ENCODE measurements around the gene ABCA13.

Gene ABCA13

DNA sequence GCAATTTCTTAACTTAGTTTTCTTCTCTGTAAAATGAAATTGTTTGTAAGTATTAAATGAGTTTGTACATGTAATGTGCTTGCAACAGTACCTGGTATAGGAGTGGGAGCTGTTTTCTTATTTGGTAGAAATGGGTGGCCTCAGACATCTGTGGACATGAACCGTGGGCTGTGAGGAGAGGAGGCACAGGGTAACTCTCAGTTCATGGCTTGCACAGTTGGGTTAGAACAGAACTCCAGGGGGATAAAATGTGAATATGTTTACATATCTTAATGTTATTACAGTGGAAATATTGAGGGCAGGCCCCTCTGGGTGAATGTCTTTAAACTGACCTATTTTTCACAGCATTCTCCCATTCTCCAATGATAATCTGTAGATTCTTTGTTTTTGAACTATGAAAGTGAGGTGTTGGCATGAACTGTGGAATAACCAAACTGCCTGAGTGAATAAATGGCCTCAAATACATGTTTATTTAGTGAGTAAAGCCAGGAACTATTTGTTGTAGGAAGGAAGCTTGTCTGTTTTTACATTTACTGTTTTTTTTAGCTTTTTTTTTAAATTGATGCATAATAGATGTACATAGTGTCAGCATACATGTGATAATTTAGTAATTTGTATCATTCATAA lies 2.6 kb downstream of the ABCA13 start:
- Histone ChIP-seq H3K27me3 (ENCODE audit: control insufficient read depth in 2 of 2, insufficient read depth in 2 of 2, low read length in 2 of 2) (peaks cover 0 to 2% of the 10 kb centered on the region in 2 donors), H3K9ac (ENCODE audit: low read depth in 1 of 2, low read length in 2 of 2) (no peak overlapping the region), H3K4me3 (ENCODE audit: low read length in 2 of 2) (no peak overlapping the region), H3K27ac (ENCODE audit: low read depth in 2 of 2, low read length in 2 of 2) (no peak overlapping the region), H3K36me3 (ENCODE audit: control insufficient read depth in 2 of 2, insufficient read depth in 2 of 2, low read length in 2 of 2) (no peaks in the 10 kb centered on the region), H3K9me3 (ENCODE audit: control insufficient read depth in 2 of 2, low read length in 2 of 2) (no peaks in the 10 kb centered on the region), H3K4me1 (ENCODE audit: control insufficient read depth in 2 of 2, insufficient read depth in 2 of 2, low read length in 2 of 2) (no peaks in the 10 kb centered on the region)

DNA sequence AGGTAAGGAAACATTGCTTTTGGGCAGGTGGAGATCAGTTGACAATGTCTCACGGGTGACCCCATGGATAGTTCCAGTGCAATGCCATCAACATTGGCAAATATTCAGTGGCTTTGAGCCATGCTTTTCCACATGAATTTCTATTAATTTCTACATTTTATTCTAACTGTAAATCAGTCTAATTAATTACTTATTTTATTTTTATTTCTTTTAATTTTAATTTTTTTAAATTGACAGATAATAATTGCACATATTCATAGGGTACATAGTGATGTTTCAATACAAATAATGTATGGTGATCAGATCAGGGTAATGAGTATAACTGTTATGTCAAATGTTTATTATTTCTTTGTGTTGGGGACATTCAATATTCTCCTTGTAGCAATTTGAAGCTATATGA lies 3.8 kb downstream of the ABCA13 start:
- Histone ChIP-seq H3K36me3 (ENCODE audit: control insufficient read depth in 2 of 2, insufficient read depth in 2 of 2, low read length in 2 of 2) (no peaks in the 10 kb centered on the region), H3K4me3 (ENCODE audit: low read length in 2 of 2) (no peak overlapping the region), H3K27ac (ENCODE audit: low read depth in 2 of 2, low read length in 2 of 2) (no peak overlapping the region), H3K9me3 (ENCODE audit: control insufficient read depth in 2 of 2, low read length in 2 of 2) (no peaks in the 10 kb centered on the region), H3K4me1 (ENCODE audit: control insufficient read depth in 2 of 2, insufficient read depth in 2 of 2, low read length in 2 of 2) (no peaks in the 10 kb centered on the region), H3K9ac (ENCODE audit: low read depth in 1 of 2, low read length in 2 of 2) (no peak overlapping the region), H3K27me3 (ENCODE audit: control insufficient read depth in 2 of 2, insufficient read depth in 2 of 2, low read length in 2 of 2) (peaks cover 0 to 2% of the 10 kb centered on the region in 2 donors)

DNA sequence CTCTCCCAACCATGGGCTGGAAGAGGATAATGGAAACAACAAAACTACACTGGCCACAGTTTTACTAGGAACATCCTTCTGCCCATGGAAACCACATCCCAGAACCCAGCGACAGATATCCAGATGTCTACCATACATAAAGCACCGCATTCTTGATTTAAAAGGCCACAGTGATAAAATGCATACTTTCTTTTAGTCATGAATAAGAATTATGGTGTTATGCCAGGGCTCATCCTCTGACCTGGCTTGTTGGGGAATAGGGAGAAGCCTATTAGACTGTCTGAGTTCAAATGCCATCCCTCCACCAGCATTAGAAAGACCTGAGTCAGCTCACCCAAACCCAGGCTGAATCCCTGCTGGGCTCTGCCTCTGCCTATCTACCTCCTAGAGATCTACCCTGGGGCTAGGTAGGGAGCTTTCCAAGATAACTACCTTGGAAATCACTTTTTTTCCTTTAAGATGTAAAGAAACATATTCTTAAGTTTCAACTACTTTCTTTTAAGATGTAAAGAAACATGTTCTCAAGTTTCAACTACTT lies 5.2 kb downstream of the ABCA13 start:
- H3K27me3 ChIP-seq (ENCODE audit: control insufficient read depth in 2 of 2, insufficient read depth in 2 of 2, low read length in 2 of 2) = no peaks in the 10 kb centered on the region
- no peaks in the 10 kb centered on the region for H3K36me3 ChIP-seq (ENCODE audit: control insufficient read depth in 2 of 2, insufficient read depth in 2 of 2, low read length in 2 of 2)
- no peaks in the 10 kb centered on the region for H3K4me1 ChIP-seq (ENCODE audit: control insufficient read depth in 2 of 2, insufficient read depth in 2 of 2, low read length in 2 of 2)
- H3K9me3 ChIP-seq (ENCODE audit: control insufficient read depth in 2 of 2, low read length in 2 of 2) = no peaks in the 10 kb centered on the region
- H3K4me3 ChIP-seq (ENCODE audit: low read length in 2 of 2) = no peak overlapping the region
- no peak overlapping the region for H3K27ac ChIP-seq (ENCODE audit: low read depth in 2 of 2, low read length in 2 of 2)
- no peak overlapping the region for H3K9ac ChIP-seq (ENCODE audit: low read depth in 1 of 2, low read length in 2 of 2)

DNA sequence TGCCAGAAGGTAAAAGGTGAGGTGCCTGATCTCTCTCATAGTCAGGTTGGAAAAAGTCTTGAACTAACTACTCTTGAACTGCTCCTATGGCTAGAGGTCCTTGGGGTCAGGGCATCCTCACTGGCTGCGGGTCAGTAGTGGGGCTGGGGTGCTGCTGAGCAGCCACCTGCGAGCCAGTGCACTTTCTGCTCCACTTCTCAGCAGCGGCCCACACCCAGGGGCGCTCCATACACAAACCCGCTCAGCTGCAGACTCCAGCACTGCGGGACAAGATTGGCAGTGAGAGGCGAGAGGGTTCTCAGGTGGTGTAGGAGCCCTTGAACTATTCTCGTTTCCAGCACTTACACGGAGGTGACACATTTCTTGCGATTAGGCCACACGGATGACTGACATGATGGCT lies 6.0 kb downstream of the ABCA13 start:
- H3K9me3 ChIP-seq (ENCODE audit: control insufficient read depth in 2 of 2, low read length in 2 of 2) = no peaks in the 10 kb centered on the region
- H3K9ac ChIP-seq (ENCODE audit: low read depth in 1 of 2, low read length in 2 of 2) = no peak overlapping the region
- H3K27ac ChIP-seq (ENCODE audit: low read depth in 2 of 2, low read length in 2 of 2) = no peak overlapping the region
- no peaks in the 10 kb centered on the region for H3K4me1 ChIP-seq (ENCODE audit: control insufficient read depth in 2 of 2, insufficient read depth in 2 of 2, low read length in 2 of 2)
- H3K36me3 ChIP-seq (ENCODE audit: control insufficient read depth in 2 of 2, insufficient read depth in 2 of 2, low read length in 2 of 2) = no peaks in the 10 kb centered on the region
- H3K27me3 ChIP-seq (ENCODE audit: control insufficient read depth in 2 of 2, insufficient read depth in 2 of 2, low read length in 2 of 2) = no peaks in the 10 kb centered on the region
- no peak overlapping the region for H3K4me3 ChIP-seq (ENCODE audit: low read length in 2 of 2)

DNA sequence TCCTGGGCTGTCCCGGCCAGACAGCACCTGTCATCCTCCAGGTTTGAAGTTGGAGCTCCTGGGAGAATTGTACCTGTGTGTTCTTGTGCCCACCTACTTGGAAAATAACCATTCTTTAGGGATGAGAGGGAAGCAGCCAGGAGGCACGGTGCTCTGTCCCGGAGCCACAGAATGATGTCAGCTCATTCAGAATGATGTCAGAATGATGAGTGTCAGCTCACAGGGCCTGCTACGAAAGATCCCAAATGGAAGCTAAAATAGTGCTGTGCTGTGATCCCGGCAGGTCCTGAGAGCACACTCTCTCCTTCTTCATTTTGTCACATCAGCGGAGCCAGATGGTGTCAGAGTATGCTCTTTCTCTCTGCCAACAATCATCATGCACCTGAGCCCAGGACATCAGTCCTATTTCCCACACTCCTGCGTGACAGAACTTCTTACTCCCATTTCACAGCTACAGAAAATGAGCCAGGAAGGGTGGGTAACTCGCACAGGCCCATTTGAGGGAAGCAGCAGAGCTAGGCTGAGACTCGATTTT lies 8.3 kb downstream of the ABCA13 start:
- no peak overlapping the region for H3K4me3 ChIP-seq (ENCODE audit: low read length in 2 of 2)
- H3K36me3 ChIP-seq (ENCODE audit: control insufficient read depth in 2 of 2, insufficient read depth in 2 of 2, low read length in 2 of 2) = no peaks in the 10 kb centered on the region
- H3K9me3 ChIP-seq (ENCODE audit: control insufficient read depth in 2 of 2, low read length in 2 of 2) = no peaks in the 10 kb centered on the region
- no peak overlapping the region for H3K27ac ChIP-seq (ENCODE audit: low read depth in 2 of 2, low read length in 2 of 2)
- no peaks in the 10 kb centered on the region for H3K4me1 ChIP-seq (ENCODE audit: control insufficient read depth in 2 of 2, insufficient read depth in 2 of 2, low read length in 2 of 2)
- H3K27me3 ChIP-seq (ENCODE audit: control insufficient read depth in 2 of 2, insufficient read depth in 2 of 2, low read length in 2 of 2) = no peaks in the 10 kb centered on the region
- no peak overlapping the region for H3K9ac ChIP-seq (ENCODE audit: low read depth in 1 of 2, low read length in 2 of 2)

DNA sequence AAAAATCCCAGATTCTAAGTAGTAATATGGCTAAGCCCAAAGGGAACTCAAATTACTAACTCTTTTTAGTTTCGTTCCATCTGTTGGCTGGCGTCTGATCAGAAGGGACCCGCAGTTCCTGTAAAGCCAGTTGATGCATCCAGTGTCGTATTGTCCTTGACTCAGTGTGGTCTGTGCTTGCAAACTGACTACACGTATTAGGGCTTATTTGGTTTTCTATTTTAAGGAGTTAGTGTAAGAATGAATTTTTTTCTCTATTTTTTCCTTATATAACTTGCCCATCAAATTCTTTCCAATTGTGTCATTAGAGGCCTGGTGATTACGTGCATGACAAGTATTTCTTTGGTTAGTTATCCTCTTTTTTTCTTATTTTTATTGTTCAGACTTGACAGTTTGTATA lies 9.7 kb downstream of the ABCA13 start:
- no peak overlapping the region for H3K4me3 ChIP-seq (ENCODE audit: low read length in 2 of 2)
- no peak overlapping the region for H3K27ac ChIP-seq (ENCODE audit: low read depth in 2 of 2, low read length in 2 of 2)
- no peak overlapping the region for H3K9ac ChIP-seq (ENCODE audit: low read depth in 1 of 2, low read length in 2 of 2)
- H3K27me3 ChIP-seq (ENCODE audit: control insufficient read depth in 2 of 2, insufficient read depth in 2 of 2, low read length in 2 of 2) = no peaks in the 10 kb centered on the region
- no peaks in the 10 kb centered on the region for H3K9me3 ChIP-seq (ENCODE audit: control insufficient read depth in 2 of 2, low read length in 2 of 2)
- H3K36me3 ChIP-seq (ENCODE audit: control insufficient read depth in 2 of 2, insufficient read depth in 2 of 2, low read length in 2 of 2) = no peaks in the 10 kb centered on the region
- no peaks in the 10 kb centered on the region for H3K4me1 ChIP-seq (ENCODE audit: control insufficient read depth in 2 of 2, insufficient read depth in 2 of 2, low read length in 2 of 2)

DNA sequence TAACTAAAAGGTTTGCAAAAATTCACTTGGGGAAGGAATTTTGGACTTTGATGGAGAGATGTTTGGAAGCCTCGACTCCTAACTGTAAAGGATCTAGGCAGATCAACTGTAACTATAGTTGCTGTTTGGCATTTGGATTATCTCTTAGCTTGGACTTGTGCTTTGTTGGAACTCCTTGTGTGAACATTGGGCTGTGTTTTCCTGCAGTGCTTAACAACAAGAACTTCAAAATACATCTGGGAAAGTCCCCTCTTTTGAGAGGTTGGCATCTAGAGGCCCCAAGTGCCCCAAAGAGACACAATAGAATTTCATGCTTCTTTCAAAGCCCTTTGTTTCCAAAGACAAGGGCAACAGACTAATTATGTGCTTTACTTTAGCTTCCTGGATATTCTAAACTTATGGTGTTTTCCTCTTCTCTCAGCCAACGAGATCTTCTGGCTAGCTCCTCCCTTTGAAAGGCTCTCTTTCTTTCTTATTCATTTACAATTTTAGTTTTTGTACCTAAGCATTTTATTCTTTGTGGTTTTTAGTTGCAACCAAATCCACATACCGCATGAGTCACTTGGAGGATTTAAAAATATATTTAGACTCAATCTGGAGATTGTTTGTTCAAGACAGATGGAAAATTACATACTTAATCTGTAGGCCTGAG lies 11.6 kb downstream of the ABCA13 start:
- Histone ChIP-seq H3K36me3 (ENCODE audit: control insufficient read depth in 2 of 2, insufficient read depth in 2 of 2, low read length in 2 of 2) (no peaks in the 10 kb centered on the region), H3K27ac (ENCODE audit: low read depth in 2 of 2, low read length in 2 of 2) (no peak overlapping the region), H3K4me3 (ENCODE audit: low read length in 2 of 2) (no peak overlapping the region), H3K9me3 (ENCODE audit: control insufficient read depth in 2 of 2, low read length in 2 of 2) (no peaks in the 10 kb centered on the region), H3K9ac (ENCODE audit: low read depth in 1 of 2, low read length in 2 of 2) (no peak overlapping the region), H3K4me1 (ENCODE audit: control insufficient read depth in 2 of 2, insufficient read depth in 2 of 2, low read length in 2 of 2) (no peaks in the 10 kb centered on the region), H3K27me3 (ENCODE audit: control insufficient read depth in 2 of 2, insufficient read depth in 2 of 2, low read length in 2 of 2) (no peaks in the 10 kb centered on the region)

DNA sequence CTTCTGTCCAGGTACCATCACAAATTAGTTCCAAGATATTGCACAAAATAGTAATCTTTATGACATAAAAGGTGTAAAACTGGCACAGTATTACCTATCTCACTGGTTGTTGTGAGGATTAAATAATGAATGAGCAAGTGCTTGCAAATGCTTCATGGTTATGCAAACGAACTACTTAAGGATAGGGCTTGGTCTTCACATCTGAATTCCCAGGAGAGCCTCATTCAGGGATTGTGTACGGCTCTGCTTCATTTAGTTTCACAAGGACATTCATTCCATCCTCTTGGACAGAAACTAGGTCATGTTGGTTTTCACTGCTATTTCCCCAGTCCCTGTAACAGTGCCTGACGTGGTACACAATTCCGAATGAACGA lies 12.1 kb downstream of the ABCA13 start:
- Histone ChIP-seq H3K4me3 (ENCODE audit: low read length in 2 of 2) (no peak overlapping the region), H3K4me1 (ENCODE audit: control insufficient read depth in 2 of 2, insufficient read depth in 2 of 2, low read length in 2 of 2) (no peaks in the 10 kb centered on the region), H3K36me3 (ENCODE audit: control insufficient read depth in 2 of 2, insufficient read depth in 2 of 2, low read length in 2 of 2) (no peaks in the 10 kb centered on the region), H3K27ac (ENCODE audit: low read depth in 2 of 2, low read length in 2 of 2) (no peak overlapping the region), H3K27me3 (ENCODE audit: control insufficient read depth in 2 of 2, insufficient read depth in 2 of 2, low read length in 2 of 2) (no peaks in the 10 kb centered on the region), H3K9me3 (ENCODE audit: control insufficient read depth in 2 of 2, low read length in 2 of 2) (no peaks in the 10 kb centered on the region), H3K9ac (ENCODE audit: low read depth in 1 of 2, low read length in 2 of 2) (no peak overlapping the region)

DNA sequence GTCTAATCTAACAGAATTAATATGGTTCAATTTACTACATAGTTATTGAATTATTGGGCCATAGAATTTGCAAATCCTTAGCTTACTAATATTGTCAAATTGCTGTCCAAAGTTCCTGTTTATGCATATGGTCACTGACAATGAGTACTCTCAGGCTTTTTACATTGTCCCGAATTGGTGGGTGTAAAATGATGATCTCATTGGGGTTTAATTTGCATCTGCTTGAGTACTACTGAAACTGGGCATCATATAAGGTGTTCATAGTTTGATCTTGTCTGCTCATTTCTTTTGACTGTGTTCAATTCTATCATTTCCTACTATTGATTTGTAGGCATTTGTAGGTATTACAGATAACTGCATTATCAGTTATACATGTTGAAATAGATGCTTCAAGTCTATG lies 12.7 kb downstream of the ABCA13 start:
- Histone ChIP-seq H3K4me3 (ENCODE audit: low read length in 2 of 2) (no peak overlapping the region), H3K9me3 (ENCODE audit: control insufficient read depth in 2 of 2, low read length in 2 of 2) (no peaks in the 10 kb centered on the region), H3K27ac (ENCODE audit: low read depth in 2 of 2, low read length in 2 of 2) (no peak overlapping the region), H3K36me3 (ENCODE audit: control insufficient read depth in 2 of 2, insufficient read depth in 2 of 2, low read length in 2 of 2) (no peaks in the 10 kb centered on the region), H3K4me1 (ENCODE audit: control insufficient read depth in 2 of 2, insufficient read depth in 2 of 2, low read length in 2 of 2) (no peaks in the 10 kb centered on the region), H3K9ac (ENCODE audit: low read depth in 1 of 2, low read length in 2 of 2) (no peak overlapping the region), H3K27me3 (ENCODE audit: control insufficient read depth in 2 of 2, insufficient read depth in 2 of 2, low read length in 2 of 2) (no peaks in the 10 kb centered on the region)

DNA sequence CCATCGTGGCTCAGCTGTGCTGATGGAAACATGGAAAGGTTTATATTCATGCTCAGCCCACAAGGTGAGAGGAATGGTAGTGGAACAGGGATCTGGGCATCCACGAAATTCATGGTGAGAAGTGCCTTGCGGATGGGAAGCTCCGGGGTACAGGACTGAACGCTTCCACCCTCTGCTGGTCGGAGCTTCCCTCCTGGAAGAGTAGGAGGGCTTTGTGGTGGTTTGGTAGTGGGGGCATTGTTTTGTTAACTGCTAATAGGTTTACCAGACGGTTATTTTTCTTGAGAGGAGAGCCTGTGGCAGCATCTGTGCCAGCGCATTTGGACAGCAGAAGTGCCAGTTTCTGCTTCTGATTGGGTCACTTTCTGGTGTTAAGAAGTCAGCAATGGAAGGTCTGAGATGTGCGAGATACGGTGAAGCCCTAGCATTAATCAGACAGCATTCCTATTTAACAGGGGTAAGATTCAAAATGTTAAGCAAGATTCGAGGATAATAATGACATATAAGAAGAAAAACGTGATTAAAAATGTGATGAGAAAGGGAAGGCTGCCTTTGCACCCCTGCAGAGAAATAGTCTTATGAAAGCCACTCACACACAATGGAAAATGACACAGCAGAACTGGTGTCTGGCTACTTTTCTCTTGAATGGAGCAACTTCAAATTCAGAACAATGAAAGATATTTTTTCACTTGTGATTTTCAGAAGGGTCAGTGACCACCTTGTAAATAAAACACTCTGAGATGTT lies 17.7 kb downstream of the ABCA13 start:
- no peaks in the 10 kb centered on the region for H3K4me1 ChIP-seq (ENCODE audit: control insufficient read depth in 2 of 2, insufficient read depth in 2 of 2, low read length in 2 of 2)
- H3K27me3 ChIP-seq (ENCODE audit: control insufficient read depth in 2 of 2, insufficient read depth in 2 of 2, low read length in 2 of 2) = no peaks in the 10 kb centered on the region
- no peak overlapping the region for H3K9ac ChIP-seq (ENCODE audit: low read depth in 1 of 2, low read length in 2 of 2)
- H3K9me3 ChIP-seq (ENCODE audit: control insufficient read depth in 2 of 2, low read length in 2 of 2) = no peaks in the 10 kb centered on the region
- H3K4me3 ChIP-seq (ENCODE audit: low read length in 2 of 2) = no peak overlapping the region
- H3K27ac ChIP-seq (ENCODE audit: low read depth in 2 of 2, low read length in 2 of 2) = no peak overlapping the region
- H3K36me3 ChIP-seq (ENCODE audit: control insufficient read depth in 2 of 2, insufficient read depth in 2 of 2, low read length in 2 of 2) = no peaks in the 10 kb centered on the region

All from mucosa of rectum (tissue), 2 donors.